Parathyroid adenoma (tissue), 2 donors: ENCODE measurements around the gene SLC23A1.
"Not testable (repeated sequence)": the region's sequence is repeated elsewhere in the genome, so short reads cannot be mapped to it uniquely, and the experiment has no call there.

ENCODE experiments used
- H2AFZ ChIP-seq: fragments of 300-600 bp; sonication (generic); one replicate; pipeline ENCODE4 v1.7.0; 2017; ENCODE audit warnings: antibody characterized with exemption, mild to moderate bottlenecking
- H3K27ac ChIP-seq: fragments of 300-600 bp; sonication (generic); one replicate; pipeline ENCODE4 v1.7.0; 2017
- H3K27me3 ChIP-seq: fragments of 300-600 bp; sonication (generic); one replicate; pipeline ENCODE4 v1.7.0; 2017; ENCODE audit warnings: low read length; ENCODE audit not compliant: control insufficient read depth, insufficient read depth
- H3K36me3 ChIP-seq: fragments of 300-600 bp; sonication (generic); one replicate; pipeline ENCODE4 v1.7.0; 2017; ENCODE audit warnings: low read length; ENCODE audit not compliant: control insufficient read depth, insufficient read depth
- H3K4me1 ChIP-seq: fragments of 300-600 bp; sonication (generic); one replicate; pipeline ENCODE4 v1.7.0; 2017; ENCODE audit warnings: control low read depth
- H3K4me2 ChIP-seq: fragments of 300-600 bp; sonication (generic); one replicate; pipeline ENCODE4 v1.7.0; 2017; ENCODE audit warnings: low read length
- H3K4me3 ChIP-seq: fragments of 300-600 bp; sonication (generic); one replicate; pipeline ENCODE4 v1.7.0; 2017; ENCODE audit warnings: low read depth, low read length
- H3K79me2 ChIP-seq: fragments of 300-600 bp; sonication (generic); one replicate; pipeline ENCODE4 v1.7.0; 2017; ENCODE audit warnings: control low read depth
- H3K9ac ChIP-seq: fragments of 300-600 bp; sonication (generic); one replicate; pipeline ENCODE4 v1.7.0; 2017; ENCODE audit warnings: mild to moderate bottlenecking
- H3K9me3 ChIP-seq: fragments of 300-600 bp; sonication (generic); one replicate; pipeline ENCODE4 v1.7.0; 2017; ENCODE audit warnings: low read length; ENCODE audit not compliant: control insufficient read depth
- CTCF ChIP-seq: fragments of 300-600 bp; sonication (generic); IDR thresholded peaks from one replicate; pipeline ENCODE4 v1.7.0; 2017; ENCODE audit warnings: antibody characterized with exemption, mild to moderate bottlenecking
- donor health status: primary hyperparathyroidism.

Gene SLC23A1

GRCh38 chr5:139361835-139362429, 21.2 kb downstream of the SLC23A1 start:
- H3K9ac ChIP-seq, result no peak overlapping the region
- no peak overlapping the region for H3K4me2 ChIP-seq
- H3K27me3 ChIP-seq, result no peaks in the 10 kb centered on the region
- H3K9me3 ChIP-seq, result no peaks in the 10 kb centered on the region
- TF ChIP-seq CTCF, result no peak
- H2AFZ ChIP-seq, result no peak overlapping the region
- no peak overlapping the region for H3K4me3 ChIP-seq
- no peak overlapping the region for H3K27ac ChIP-seq
- H3K36me3 ChIP-seq, result no peaks in the 10 kb centered on the region
- H3K79me2 ChIP-seq, result peaks cover 41% of the 10 kb centered on the region
- H3K4me1 ChIP-seq, result no peaks in the 10 kb centered on the region

- no peaks in the 10 kb centered on the region for H3K36me3 ChIP-seq
- peaks cover 55% of the 10 kb centered on the region for H3K79me2 ChIP-seq
- H3K4me2 ChIP-seq, result no peak overlapping the region
- no peak overlapping the region for H3K9ac ChIP-seq
- no peak overlapping the region for H3K4me3 ChIP-seq
- H2AFZ ChIP-seq, result no peak overlapping the region
- no peak overlapping the region for H3K27ac ChIP-seq
- H3K27me3 ChIP-seq, result no peaks in the 10 kb centered on the region
- no peak for TF ChIP-seq CTCF
- H3K4me1 ChIP-seq, result no peaks in the 10 kb centered on the region
- no peaks in the 10 kb centered on the region for H3K9me3 ChIP-seq
Measured at GRCh38 chr5:139360384-139360783, 22.7 kb downstream of the SLC23A1 start.

- Histone ChIP-seq H3K4me1 (no peaks in the 10 kb centered on the region), H3K36me3 (no peaks in the 10 kb centered on the region), H3K9me3 (no peaks in the 10 kb centered on the region), H3K79me2 (peaks cover 73% of the 10 kb centered on the region), H3K27me3 (no peaks in the 10 kb centered on the region), H3K27ac (no peak overlapping the region), H3K4me3 (no peak overlapping the region), H3K9ac (no peak overlapping the region), H2AFZ (no peak overlapping the region), H3K4me2 (no peak overlapping the region)
- TF ChIP-seq CTCF, result no peak
Measured at GRCh38 chr5:139358064-139358463, 25.0 kb downstream of the SLC23A1 start.

GRCh38 chr5:139355900-139356299, 27.2 kb downstream of the SLC23A1 start:
- not testable (repeated sequence) for H3K9ac ChIP-seq, H3K4me3 ChIP-seq, H2AFZ ChIP-seq, H3K9me3 ChIP-seq, H3K27ac ChIP-seq, H3K36me3 ChIP-seq, H3K27me3 ChIP-seq, H3K4me2 ChIP-seq, H3K4me1 ChIP-seq
- H3K79me2 ChIP-seq, result peaks cover 86% of the 10 kb centered on the region

- H3K79me2 ChIP-seq, result peaks cover 80% of the 10 kb centered on the region
- no peak overlapping the region for H3K27ac ChIP-seq
- TF ChIP-seq CTCF, result no peak
- H3K27me3 ChIP-seq, result no peaks in the 10 kb centered on the region
- H3K4me1 ChIP-seq, result no peaks in the 10 kb centered on the region
- H3K9ac ChIP-seq, result no peak overlapping the region
- H3K9me3 ChIP-seq, result no peaks in the 10 kb centered on the region
- H3K36me3 ChIP-seq, result no peaks in the 10 kb centered on the region
- no peak overlapping the region for H3K4me2 ChIP-seq
- no peak overlapping the region for H3K4me3 ChIP-seq
- H2AFZ ChIP-seq, result no peak overlapping the region
Measured at GRCh38 chr5:139354186-139354585, 28.9 kb downstream of the SLC23A1 start.

GRCh38 chr5:139347863-139348262, 35.2 kb downstream of the SLC23A1 start:
- not testable (repeated sequence) for H3K4me2 ChIP-seq, H3K4me1 ChIP-seq, H3K27ac ChIP-seq, H3K9ac ChIP-seq, H3K9me3 ChIP-seq, H3K27me3 ChIP-seq, H3K4me3 ChIP-seq, H2AFZ ChIP-seq, H3K36me3 ChIP-seq
- H3K79me2 ChIP-seq, result peaks cover 70% of the 10 kb centered on the region

- not testable (repeated sequence) for H3K27ac ChIP-seq, H3K4me3 ChIP-seq, H3K4me1 ChIP-seq, H3K9me3 ChIP-seq, H3K27me3 ChIP-seq, H3K4me2 ChIP-seq, H3K9ac ChIP-seq, H2AFZ ChIP-seq, H3K36me3 ChIP-seq
- H3K79me2 ChIP-seq, result peaks cover 64% of the 10 kb centered on the region
Measured at GRCh38 chr5:139345442-139345841, 37.7 kb downstream of the SLC23A1 start.
